ENCODE results near the gene SHF. TPM values are rescaled to one million over a fixed set of nuclear protein-coding genes. Genes with fewer than 3 reads are reported as not detected.
A peak's percentile ranks its signal among the peaks of the same experiment; 100 is the strongest.

The SHF gene
- total RNA-seq, 1 donor from 2014 or later = 6.4 TPM

DNA sequence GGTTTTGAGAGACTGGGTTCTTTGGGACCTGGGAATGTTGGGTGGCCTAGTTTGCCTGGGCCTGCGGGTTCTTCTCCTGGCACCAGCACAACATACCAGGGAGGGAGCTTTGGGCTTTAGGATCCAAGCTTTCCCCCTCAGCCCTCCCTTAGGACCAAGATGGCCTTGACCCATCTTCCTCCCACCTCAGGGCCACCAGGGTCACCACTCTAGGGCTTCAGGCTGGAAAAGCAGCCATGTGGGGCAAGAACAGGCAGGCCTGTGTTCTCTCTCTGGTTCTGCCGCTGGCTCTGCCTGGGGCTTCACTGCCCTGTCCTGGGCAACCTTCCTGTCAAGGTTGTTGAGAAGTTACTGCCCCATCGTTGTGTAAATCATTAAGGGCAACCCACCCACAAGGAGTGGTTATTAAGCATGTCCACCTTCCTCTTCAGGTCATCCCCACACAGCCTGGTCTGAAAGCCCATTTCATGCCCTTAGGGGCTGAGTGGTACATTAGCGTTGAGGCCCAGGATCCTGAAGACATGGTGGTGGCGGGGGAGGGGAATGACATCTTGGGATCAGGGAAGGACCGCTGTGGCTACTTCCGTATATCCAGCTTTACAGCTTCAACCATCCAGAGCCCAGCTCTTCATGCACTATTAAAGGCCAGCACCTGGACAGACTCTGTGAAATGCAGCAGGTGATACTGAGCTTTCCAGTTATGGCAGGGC is 57.3 kb downstream of the SHF start:
- Histone ChIP-seq H3K27me3 (ENCODE audit: low read depth) (peaks cover 57% of the 10 kb centered on the region), H3K36me3 (no peaks in the 10 kb centered on the region), H3K27ac (peak overlapping the region; percentile 84), H3K4me3 (peak overlapping the region; percentile 58), H3K9me3 (no peaks in the 10 kb centered on the region), H3K4me1 (peaks cover 31% of the 10 kb centered on the region)
- ATAC-seq = peak; percentile 1
- intact Hi-C loops (cut with DNase I) = no loop called here
- DNase-seq = no peak
- TF ChIP-seq CTCF (IDR thresholded peaks at IDR 0.05) = no peak

DNA sequence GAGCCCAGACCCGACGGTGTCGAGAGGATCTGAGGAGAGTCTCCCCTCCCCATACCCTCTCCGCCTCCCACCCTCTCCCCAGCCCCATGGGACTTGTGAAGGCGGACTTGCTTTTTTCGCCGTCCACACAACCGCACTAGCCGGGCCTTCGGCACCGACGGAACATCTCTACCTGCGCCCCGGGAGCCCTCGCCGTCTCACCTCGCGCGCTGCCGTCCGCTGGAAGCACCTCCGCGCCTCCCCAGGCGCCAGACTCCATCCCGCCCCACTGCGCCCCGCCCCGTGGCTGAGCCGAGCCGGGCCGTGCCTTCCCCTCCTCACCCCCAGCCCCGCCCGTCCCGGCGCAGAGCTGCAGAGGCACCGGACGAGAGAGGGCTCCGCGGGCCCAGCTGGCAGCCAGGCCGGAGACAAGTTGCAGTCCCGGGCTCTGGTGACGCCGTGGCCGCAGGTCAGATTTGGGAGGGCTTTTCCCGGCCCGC is 58.1 kb downstream of the SHF start, which contains the start of the genes DUOX1 and DUOXA1:
DUOX1 (plus strand) TSS at position 344 of the 479 bp plus-strand sequence. CDS start 1,973 bp downstream, outside the sequence.
DUOXA1 (minus strand) TSS at position 229 of the 479 bp plus-strand sequence. CDS start 6,865 bp downstream, outside the sequence.
- intact Hi-C loops (cut with DNase I) = no loop called here
- no peaks in the 10 kb centered on the region for H3K9me3 ChIP-seq
- DNase-seq = peak; percentile 87
- peak within 1 kb of the TSS; percentile 84 for H3K27ac ChIP-seq
- no peak for TF ChIP-seq CTCF (IDR thresholded peaks at IDR 0.05)
- peaks cover 49% of the 10 kb centered on the region for H3K27me3 ChIP-seq (ENCODE audit: low read depth)
- H3K4me3 ChIP-seq = peak within 1 kb of the TSS; percentile 58
- H3K4me1 ChIP-seq = peaks cover 23% of the 10 kb centered on the region
- no peaks in the 10 kb centered on the region for H3K36me3 ChIP-seq
- ATAC-seq = peak; percentile 91 to 92

DNA sequence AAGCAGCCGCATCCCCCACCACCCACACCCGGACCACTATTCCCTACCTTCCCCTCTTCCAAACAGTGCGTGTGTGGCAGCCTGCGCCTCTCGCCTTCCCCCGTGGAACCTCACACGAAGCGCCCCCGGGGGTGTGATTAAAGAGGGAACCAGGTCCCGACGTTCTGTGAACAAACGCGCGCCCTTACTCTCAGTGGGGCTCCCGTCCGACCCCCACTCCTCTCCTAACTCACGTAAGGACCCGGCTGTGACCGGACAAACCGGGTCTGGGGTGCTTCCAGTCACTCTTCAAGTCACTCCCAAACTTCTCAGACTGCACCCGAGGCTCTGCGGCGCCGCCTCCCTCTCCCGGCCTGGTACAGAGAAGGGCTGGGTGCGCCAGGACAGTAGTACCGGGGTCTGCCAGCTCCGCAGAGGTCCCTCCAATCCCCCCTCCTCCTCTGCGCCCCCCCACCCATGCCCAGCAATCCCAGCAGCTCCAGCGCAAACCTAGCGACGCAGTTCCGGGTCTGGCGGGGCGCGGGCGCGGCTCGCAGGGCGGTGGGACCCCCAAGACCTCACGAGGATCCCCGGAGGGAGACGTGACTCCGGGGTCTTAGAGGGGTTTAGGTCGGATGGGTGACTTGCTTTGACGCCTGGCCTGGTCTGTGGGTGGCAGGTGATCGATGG is 58.7 kb downstream of the SHF start:
- peak overlapping the region; percentile 58 for H3K4me3 ChIP-seq
- peaks cover 19% of the 10 kb centered on the region for H3K4me1 ChIP-seq
- no peak for TF ChIP-seq CTCF (IDR thresholded peaks at IDR 0.05)
- no peaks in the 10 kb centered on the region for H3K36me3 ChIP-seq
- peak; percentile 57 to 62 for ATAC-seq
- DNase-seq = peak; percentile 64
- H3K27ac ChIP-seq = peak overlapping the region; percentile 84
- intact Hi-C loops (cut with DNase I) = no loop called here
- H3K9me3 ChIP-seq = no peaks in the 10 kb centered on the region
- H3K27me3 ChIP-seq (ENCODE audit: low read depth) = peaks cover 43% of the 10 kb centered on the region

GRCh38 chr15:45126535-45127158 is 61.1 kb downstream of the SHF start:
- no peaks in the 10 kb centered on the region for H3K36me3 ChIP-seq
- no peaks in the 10 kb centered on the region for H3K9me3 ChIP-seq
- H3K27me3 ChIP-seq (ENCODE audit: low read depth) = peaks cover 36% of the 10 kb centered on the region
- ATAC-seq (no peak), DNase-seq (peak; percentile 14)
- H3K27ac ChIP-seq = no peak overlapping the region
- H3K4me3 ChIP-seq = no peak overlapping the region
- H3K4me1 ChIP-seq = no peaks in the 10 kb centered on the region
- TF ChIP-seq CTCF (IDR thresholded peaks at IDR 0.05) = peak; percentile 73
- intact Hi-C loops (cut with DNase I) = no loop called here

DNA sequence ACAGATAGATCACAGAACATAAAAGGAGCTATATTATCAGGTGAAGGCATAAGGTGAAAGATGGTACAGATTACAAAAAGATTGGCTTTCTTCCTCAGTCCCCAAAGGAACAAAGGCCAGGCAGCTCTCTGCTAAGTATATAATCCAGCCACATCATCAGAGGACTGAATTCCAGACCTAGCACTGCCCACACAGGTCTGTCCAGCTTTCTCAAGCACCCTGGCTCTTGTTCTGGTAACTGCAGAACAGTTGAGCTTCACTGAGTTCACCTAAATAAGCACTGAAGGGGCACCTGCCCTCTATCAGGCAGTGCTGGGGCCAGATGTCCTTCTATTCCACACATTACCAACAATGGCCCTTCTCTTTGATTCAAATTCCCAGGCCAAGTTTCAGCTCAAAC is 64.4 kb downstream of the SHF start:
- Histone ChIP-seq H3K4me1 (no peaks in the 10 kb centered on the region), H3K9me3 (no peaks in the 10 kb centered on the region), H3K27me3 (ENCODE audit: low read depth) (peaks cover 30% of the 10 kb centered on the region), H3K27ac (no peak overlapping the region), H3K4me3 (no peak overlapping the region), H3K36me3 (peaks cover 8% of the 10 kb centered on the region)
- TF ChIP-seq CTCF (IDR thresholded peaks at IDR 0.05) = no peak
- peak; percentile 50 to 68 for ATAC-seq
- DNase-seq = peak; percentile 43
- intact Hi-C loops (cut with DNase I) = no loop called here
